Erythroblast (primary cell): ENCODE data around the gene C14orf180.

Source experiments
- DNase-seq, 2 experiments: peaks; one replicate each; lab custom pipeline; 2025; lab: John Stamatoyannopoulos, UW
- GATA1 ChIP-seq: IDR thresholded peaks from 2 replicates; pipeline ENCODE4 v1.6.1; 2011; ENCODE audit warnings: low read depth, mild to moderate bottlenecking, control low read depth, low read length, moderate library complexity
- POLR2A ChIP-seq: IDR thresholded peaks from 2 replicates; pipeline ENCODE4 v1.6.1; 2011; ENCODE audit warnings: mild to moderate bottlenecking, low read length

Gene C14orf180

GRCh38 chr14:104547310-104547997 lies 32.1 kb upstream of the C14orf180 start:
- TF ChIP-seq GATA1 (no peak), POLR2A (no peak)
- no peak for DNase-seq

GRCh38 chr14:104547998-104548700 lies 31.4 kb upstream of the C14orf180 start:
- no peak for DNase-seq
- TF ChIP-seq POLR2A: no peak
- TF ChIP-seq GATA1: no peak

DNA sequence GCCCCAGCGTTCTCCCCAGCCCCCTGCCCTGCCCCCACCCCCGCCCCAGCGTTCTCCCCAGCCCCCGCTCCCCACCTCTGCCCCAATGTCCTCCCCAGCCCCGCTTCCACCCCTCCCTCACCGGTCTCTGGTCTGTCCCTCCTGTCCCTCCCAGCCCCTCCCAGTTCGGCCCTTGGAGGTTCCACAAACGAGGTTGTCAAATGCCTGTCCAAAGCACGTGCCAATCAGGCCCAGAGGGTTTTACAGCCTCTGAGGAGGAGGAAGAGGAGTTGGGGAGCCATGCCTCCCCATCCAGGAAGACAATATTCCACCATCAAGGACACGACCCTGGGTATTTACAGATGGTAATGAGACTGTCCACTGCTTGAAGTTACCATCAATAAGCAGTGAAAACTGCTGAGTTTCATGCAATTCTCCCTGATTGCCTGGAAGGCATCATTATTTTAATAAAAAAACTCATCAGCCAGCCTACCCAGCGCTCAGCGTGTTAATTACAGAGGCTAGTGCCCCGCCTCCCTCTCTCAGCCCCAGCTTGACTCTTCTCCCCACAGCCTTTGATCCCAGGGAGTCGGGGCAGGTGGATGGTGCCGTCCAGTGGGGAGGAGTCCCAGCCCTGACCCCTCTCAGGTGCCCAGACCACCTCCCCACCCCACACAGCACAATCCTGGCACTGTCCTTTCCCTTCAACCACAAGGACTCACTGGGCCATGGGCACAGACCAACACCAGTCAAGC lies 30.6 kb upstream of the C14orf180 start:
- no peak for DNase-seq
- no peak for TF ChIP-seq GATA1
- TF ChIP-seq POLR2A: no peak

DNA sequence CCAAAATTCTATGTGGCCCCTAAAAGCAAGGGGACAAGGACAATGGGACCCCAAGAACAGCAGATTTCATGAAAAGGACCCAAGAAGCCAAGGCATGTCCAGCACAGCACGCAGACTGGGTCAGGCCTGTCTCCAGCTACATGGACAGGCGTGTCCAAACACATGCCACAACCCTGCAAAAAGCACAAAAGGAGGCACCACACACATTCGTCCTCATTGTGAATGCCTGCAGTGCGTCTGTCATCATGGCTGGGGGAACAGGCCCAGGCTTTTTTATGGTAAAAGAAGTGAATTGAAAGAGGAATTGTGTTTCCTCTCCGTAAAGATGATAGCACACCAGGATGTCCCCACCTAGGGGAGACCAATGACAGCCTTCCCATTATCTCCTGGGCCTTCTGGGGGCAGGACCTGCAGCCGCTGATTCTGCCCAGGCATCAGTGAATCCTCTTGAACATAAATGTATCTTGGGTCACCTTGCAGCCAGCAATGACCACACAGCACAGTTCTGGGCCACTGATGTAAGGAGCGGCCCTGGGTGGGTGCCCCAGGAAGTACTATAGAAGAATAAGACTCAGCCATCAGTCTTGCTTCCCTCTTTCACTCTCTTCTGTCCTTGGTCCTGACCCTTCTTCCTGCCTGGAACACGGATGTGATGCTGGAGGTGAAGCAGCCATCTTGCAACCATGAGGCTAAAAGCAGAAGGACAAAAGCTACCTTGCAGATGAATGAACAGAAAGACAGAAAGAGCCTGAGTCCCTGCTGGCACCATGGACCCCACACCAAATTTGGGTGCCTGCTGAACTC lies 29.8 kb upstream of the C14orf180 start:
- TF ChIP-seq GATA1 (no peak), POLR2A (no peak)
- DNase-seq: no peak

- no peak for DNase-seq
- TF ChIP-seq GATA1: no peak
- TF ChIP-seq POLR2A: no peak
Measured at GRCh38 chr14:104550340-104550860, 29.2 kb upstream of the C14orf180 start.

GRCh38 chr14:104550861-104551728 lies 28.5 kb upstream of the C14orf180 start:
- DNase-seq: no peak

DNA sequence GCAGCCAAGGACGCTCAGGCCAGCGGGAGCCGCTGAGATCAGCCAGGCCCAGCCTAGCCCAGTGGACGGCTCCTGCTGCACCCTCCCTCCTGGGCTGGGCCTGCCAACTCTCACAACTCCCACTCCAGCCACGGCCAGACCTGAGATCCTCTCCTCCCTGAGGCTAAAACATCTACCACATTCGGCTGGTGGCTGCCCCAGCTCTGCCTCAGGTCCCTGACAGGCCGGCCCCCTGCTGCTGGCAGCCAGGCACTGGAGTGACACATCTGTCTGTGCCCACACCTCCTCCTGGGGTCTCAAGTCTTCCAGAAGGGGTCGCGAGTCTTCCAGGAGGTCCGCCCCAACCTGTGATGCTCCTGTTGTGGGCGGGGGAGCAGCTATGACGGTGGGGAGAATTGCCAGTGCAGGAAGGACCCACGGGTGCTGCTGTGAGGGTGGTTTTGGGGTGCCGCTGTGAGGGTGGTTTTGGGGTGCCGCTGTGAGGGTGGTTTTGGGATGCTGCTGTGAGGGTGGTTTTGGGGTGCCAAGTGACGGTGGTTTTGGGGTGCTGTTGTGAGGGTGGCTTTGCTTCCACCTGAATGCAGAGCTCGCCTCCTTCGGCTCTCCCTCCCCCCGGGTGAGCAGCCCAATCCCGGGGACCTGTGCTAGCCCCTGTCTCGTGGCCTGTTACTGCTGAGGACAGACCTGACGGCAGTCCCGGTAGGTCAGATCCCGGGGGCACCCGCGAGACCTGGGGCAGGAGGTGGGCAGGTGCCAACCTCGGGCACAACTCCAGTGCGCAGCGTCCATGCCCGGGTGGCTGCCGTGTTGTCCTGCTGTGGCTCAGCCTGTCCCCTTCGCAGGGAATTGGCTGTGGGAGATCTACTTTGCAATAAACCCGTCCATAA lies 27.5 kb upstream of the C14orf180 start:
- no peak for DNase-seq
- TF ChIP-seq GATA1: no peak
- no peak for TF ChIP-seq POLR2A

More at GRCh38 chr14:104550861-104551728, 28.5 kb upstream of the C14orf180 start:
- no peak for TF ChIP-seq GATA1
- TF ChIP-seq POLR2A: no peak

DNA sequence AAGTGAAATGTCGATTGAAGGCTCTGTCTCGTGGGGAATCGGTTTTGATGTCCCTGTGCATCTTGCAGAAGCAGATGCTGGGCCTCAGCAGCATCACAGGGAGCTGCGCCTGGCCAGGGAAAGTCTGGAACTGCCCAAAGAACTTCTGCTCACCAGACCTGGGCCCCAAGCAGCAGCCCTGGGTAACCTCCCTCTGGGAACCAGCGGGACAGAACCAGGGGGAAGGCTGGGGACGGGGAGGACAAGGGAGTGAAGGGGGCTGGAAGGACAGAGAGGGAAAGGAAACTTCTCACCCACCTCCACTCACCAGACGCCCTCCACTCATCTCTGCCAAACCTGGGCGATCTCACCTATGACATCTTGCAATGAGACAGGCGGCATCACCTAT lies 26.8 kb upstream of the C14orf180 start:
- DNase-seq: no peak
- no peak for TF ChIP-seq GATA1
- no peak for TF ChIP-seq POLR2A

DNA sequence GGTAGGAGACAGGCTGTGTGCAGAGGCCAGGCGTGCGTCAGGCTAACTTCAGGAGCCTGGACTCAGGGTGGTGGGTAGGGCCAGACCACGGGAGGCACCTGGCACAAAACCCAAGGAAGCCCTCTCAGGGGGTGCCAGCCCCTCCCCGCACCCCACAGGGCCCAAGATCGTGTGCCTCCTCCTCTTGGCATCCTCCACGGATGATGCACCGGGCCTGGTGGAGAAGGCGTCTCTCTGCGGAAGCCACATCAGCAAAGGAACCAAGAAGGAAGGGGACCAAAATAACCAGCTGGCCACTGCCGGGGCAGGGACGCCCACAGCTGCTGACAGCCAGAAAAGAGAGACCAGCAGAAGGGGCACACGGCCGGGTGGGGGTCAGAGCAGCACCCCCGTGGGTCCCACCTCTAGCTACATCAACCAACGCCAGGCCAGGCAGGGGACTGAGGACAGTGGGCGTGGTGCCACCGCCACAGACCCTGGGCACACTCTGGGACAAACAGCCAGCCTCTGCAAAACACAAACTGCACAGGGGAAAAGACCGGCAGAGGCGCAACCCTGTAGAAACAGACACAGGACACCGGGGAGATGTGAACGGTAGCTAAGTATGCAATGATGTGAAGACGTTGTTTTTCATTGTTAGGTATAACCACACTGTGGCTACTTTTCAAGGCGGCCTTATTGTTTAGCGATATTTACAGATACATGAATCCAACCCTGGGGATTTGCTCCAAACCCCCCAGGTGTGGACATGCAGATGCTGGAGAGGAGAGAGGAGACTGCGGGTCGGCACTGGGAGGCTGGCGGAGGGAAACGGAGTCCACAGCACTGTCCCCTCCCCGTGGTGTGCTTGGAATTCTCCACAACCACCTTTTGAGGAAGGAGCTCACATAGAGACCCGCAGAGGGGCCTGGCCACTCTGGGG lies 26.1 kb upstream of the C14orf180 start:
- TF ChIP-seq GATA1: no peak
- TF ChIP-seq POLR2A: no peak

GRCh38 chr14:104554088-104554607 lies 25.4 kb upstream of the C14orf180 start:
- TF ChIP-seq POLR2A: no peak
- no peak for TF ChIP-seq GATA1
- no peak for DNase-seq

More for the DNA sequence above, 26.1 kb upstream of the C14orf180 start:
- no peak for DNase-seq
